Middle frontal gyrus (tissue), 1 donor: ENCODE data around the gene AHCY.
"Not testable (repeated sequence)": the region's sequence is repeated elsewhere in the genome, so short reads cannot be mapped to it uniquely, and the experiment has no call there.

Source experiments
- DNase-seq: peaks from one replicate; pipeline ENCODE4 v3.0.0-alpha.2; 2015; ENCODE audit warnings: low spot score; ENCODE audit errors: extremely low spot score

Gene AHCY

DNA sequence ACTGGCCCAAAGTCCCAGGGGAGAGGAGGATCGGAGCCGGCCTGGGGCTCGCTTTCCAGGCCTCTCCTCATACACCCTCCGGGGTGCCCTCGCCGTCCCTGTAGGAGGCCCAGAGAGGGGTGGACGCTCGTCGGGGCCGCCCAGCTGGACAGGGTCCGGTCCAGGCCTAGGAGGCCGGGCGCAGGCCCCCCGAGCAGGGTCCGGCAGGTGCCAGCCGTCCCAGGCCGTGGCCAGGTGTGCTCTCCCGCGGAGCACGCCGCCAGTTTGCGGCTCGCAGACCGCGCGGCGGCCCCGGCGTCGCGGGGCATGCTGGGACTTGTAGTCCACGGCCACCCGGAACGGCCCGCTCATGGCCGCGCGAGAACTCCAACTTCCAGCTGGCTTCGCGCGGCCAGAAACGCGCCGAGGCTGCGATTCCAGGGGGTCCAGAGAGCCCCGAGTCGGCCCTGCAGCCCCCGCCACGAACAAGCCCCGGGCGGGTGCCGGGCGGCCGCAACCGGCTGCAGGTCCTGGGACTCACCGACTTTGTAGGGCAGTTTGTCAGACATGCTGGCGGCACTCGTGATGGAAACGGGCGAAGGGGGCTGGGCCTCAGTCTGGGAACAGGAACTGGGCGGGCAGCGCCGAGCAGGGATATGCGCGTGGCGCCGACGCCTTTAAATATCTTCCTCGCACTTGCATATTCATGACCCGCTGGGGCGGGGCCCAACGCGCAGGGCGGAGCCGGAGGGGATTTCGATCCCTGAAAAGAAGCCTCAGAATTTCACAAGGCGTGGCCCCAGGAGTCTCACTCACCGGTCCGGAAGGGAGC lies at the start of gene AHCY:
Gene AHCY (minus strand): TSS at position 633 of the 811 bp plus-strand sequence. CDS start 85 bp downstream, at position 548.
- peak; percentile 85 for DNase-seq

GRCh38 chr20:34350095-34350494 lies 46.9 kb upstream of the AHCY start:
- no peak for DNase-seq

DNA sequence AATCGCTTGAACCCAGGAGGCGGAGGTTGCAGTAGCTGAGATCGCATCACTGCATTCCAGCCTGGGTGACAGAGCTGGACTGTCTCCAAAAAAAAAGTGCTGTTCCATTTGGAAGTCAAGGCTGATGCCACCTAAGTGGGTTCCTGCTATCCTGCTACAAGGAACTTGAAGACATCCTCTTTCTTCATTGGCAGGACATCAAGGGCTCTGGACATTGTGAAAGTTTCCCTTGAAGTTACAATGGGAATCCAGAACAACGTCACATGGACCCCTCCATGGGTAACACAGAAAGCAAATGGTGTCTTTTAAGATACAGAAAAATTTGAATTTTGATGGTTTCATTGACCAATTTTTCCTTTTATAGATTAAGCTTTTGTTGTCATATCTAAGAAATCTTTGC lies 44.4 kb upstream of the AHCY start:
- DNase-seq: no peak

DNA sequence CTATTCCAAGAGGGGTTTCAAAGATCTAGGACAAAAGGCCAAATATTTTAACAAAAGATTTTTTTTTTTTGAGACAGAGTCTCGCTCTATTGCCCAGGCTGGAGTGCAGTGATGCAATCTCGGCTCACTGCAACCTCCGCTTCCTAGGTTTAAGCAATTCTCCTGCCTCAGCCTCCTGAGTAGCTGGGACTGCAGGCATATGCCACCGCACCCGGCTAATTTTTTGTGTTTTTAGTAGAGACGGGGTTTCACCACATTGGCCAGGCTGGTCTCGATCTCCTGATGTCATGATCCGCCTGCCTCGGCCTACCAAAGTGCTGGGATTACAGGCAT lies 43.3 kb upstream of the AHCY start:
- DNase-seq: not testable (repeated sequence)

GRCh38 chr20:34345839-34346532 lies 42.8 kb upstream of the AHCY start:
- not testable (repeated sequence) for DNase-seq

GRCh38 chr20:34345402-34345736 lies 42.2 kb upstream of the AHCY start:
- DNase-seq: no peak

DNA sequence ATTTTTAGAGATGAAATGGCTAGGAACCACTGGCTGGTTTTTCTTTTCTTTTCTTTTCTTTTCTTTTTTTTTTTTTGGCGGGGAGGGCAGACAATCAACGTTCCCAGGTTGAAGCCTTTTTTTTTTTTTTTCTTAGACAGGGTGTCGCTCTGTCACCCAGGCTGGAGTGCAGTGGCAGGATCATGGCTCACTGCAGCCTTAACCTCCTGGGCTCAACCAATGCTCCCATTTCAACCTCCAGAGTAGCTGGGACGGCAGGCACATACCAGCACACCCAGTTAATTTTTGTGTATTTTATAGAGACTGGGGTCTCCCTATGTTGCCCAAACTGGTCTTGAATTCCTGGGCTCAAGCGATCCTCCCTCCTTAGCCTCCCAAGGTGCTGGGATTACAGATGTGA lies 41.1 kb upstream of the AHCY start:
- DNase-seq: no peak

DNA sequence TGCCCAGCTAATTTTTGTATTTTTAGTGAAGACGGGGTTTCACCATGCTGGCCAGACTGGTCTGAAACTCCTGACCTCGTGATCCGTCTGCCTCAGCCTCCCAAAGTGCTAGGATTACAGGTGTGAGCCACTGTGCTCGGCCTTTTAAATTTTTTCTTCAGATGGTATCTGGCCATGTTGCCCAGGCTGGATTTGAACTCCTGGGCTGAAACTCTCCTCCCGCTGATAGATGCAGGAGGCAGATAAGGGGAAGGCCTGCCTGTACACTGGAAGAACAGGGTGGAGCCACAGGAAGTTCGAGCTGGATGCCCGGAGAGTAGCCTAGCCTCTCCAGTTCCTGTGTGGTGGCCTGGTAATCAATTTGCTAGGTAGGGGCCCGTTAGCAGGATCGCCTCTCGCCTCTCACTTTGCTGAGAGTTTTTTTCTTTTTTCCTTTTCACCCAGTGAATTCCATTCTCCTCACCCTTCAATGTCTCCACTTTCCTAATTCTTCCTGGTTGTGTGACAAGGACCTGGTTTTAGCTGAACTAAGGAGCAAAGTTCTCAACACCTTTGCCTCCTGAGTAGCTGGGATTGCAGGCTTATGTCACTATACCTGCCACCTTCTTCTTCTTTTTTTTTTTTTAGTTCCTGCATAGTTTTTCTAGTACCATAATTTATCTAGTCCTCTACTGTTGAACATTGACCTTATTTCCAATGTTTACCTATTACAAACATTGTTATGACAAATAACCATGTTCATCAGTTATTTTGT lies 40.5 kb upstream of the AHCY start:
- no peak for DNase-seq

DNA sequence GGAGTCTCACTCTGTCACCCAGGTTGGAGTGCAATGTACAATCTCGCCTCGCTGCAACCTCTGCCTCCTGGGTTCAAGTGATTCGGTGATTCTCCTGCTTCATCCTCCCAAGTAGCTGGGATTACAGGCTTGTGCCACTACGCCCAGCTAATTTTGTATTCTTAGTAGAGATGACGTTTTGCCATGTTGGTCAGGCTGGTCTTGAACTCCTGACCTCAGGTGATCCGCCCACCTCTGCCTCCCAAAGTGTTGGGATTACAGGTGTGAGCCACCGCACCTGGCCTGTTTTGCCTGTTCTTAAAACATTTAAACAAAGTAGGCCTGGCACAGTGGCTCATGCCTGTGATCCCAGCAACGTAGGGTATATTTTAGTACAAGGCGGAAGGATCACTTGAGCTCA lies 38.0 kb upstream of the AHCY start:
- DNase-seq: not testable (repeated sequence)

- DNase-seq: not testable (repeated sequence)
Measured at GRCh38 chr20:34340726-34341125, 37.6 kb upstream of the AHCY start.

- no peak for DNase-seq
Measured at GRCh38 chr20:34337982-34338726, 35.0 kb upstream of the AHCY start.

GRCh38 chr20:34337544-34337943 lies 34.4 kb upstream of the AHCY start:
- DNase-seq: no peak

DNA sequence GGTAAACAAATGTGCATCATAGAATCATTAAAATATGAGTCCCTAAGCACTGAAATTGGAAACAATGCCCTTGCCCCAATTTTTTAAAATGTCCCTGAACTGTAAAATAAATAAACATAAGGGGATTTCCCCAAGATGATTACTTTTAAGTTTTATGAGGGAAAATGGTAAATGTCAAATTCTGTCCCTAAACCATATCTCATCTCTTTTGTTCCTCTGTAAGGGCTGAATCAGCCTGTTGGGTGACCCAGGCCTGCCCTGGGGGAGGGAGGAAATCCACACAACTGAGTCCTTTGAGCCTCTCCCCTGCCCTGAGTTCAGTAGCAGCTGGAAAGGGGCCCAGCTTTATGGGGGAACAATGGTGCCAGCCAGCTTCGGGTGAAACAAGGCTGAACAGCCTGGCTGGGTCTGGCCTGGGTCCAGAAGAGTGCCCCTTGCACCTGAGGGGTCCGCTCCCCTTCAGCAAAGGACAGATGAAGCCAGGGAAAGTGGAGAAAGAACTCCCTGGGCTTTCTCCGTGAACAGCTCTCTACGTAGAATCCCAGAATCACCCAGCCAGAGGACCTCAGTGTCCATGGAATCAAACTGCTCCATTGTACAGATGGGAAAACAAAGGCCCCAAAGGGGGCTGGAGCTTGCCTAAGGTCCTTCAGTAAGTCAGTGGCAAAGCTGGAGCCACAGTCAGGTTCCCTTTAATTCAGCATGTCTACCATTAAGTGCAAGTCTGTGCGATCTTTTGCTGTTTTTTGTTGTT lies 31.7 kb upstream of the AHCY start:
- DNase-seq: peak; percentile 69

GRCh38 chr20:34333786-34334185 lies 30.6 kb upstream of the AHCY start:
- no peak for DNase-seq

DNA sequence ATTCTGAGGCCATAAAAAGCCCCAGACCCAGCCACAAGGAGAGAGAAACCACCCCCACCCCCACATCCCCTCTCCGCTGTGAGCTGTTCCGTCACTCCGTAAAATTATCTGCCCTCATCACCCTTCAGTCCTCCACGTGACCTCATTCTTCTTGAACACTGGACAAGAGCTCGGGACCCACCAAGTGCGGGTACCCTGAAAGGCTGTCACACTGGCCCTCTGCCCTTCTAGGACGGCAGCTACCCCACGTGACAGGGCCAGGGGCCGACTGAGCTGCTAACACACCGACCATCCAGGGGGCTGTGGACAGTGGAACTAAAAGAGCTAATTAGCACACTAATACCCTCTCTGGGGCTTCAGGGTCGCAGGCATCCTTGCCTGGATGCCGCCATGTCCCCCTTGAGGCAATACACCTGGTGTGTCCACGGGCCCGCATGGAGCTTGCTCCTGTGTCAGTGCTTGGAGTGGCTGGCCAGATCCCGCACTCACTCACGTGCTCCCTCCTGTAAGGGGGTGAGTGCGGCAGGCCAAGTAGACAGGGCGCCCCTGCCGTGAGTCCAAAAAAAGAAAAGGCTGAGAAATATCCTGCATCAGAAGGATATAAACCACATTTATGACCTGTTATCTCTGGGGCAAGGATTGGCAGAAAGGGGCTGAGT lies 29.2 kb upstream of the AHCY start:
- no peak for DNase-seq

GRCh38 chr20:34331838-34332237 lies 28.7 kb upstream of the AHCY start:
- DNase-seq: no peak

DNA sequence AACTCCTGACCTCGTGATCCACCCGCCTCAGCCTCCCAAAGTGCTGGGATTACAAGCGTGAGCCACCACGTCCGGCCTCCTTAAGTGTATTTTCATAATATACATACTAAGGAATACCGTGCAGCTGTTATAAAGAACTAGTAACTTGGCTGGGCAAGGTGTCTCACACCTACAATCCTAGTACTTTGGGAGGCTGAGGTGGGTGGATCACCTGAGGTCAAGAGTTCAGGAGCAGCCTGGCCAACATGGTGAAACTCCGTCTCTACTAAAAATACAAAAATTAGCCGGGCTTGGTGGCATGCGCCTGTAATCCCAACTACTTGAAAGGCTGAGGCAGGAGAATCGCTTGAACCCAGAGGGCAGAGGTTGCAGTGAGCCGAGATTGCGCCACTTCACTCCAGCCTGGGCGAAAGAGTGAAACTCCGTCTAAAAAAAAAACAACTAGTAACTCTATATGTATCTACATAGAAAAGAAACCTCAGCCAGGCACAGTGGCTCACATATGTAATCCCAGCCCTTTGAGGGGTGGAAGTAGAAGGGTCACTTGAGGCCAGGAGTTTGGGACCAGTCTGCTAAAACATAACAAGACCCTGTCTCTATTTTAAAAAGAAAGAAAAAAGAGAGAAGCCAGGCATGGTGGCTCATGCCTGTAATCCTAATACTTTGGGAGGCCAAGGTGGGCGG lies 27.8 kb upstream of the AHCY start:
- not testable (repeated sequence) for DNase-seq

DNA sequence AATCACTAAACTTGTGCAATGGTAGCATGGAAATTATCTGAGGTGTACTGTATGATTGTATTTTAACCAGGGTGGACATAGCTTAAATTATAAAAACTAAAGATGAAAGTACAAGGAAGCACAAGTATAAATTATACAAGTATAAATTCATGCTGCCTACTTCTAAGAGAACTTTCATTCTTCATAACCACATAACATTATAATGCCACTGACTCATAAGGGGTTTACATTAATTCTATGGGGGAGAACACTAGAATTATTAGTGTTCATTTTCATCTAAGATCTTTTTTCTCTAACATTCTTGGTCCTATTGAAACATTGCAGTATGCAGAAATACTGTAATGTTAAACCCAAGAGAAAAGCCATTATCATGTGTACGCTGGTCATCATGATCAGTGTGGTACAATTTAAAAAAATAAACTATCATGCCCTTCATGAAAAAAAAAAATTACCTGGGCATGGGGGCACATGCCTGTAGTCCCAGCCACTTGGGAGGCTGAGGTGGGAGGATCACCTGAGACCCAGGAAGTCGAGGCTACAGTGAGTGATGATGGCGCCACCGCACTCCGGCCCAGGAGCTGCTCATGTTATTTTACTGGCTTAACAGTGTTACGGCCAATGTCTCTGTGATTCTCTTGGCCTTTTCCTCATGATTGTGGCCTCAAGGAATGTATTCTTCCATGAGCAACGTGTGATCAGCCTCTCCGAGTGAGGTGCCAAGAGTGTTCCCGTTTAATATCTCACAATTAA lies 25.9 kb upstream of the AHCY start:
- DNase-seq: no peak

DNA sequence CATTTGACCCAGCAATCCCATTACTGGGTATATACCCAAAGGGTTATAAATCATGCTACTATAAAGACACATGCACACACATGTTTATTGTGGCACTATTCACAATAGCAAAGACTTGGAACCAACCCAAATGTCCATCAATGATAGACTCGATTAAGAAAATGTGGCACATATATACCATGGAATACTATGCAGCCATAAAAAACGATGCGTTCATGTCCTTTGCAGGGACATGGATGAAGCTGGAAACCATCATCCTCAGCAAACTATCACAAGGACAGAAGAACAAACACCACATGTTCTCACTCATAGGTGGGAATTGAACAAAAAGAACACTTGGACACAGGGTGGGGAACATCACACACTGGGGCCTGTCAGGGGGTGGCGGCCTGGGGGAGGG lies 25.1 kb upstream of the AHCY start:
- DNase-seq: not testable (repeated sequence)
